Common myeloid progenitor, CD34-positive (primary cell): ENCODE results near the gene NNMT.

Source experiments
- CTCF ChIA-PET: fragments of 350-600 bp; sonication (Branson Sonifier 250); formaldehyde crosslinking; loops from one replicate; lab custom pipeline; 2021; ENCODE audit warnings: antibody characterized with exemption; lab: Charles Lee
- POLR2A ChIA-PET: fragments of 350-600 bp; sonication (Branson Sonifier 250); formaldehyde crosslinking; loops from one replicate; lab custom pipeline; 2021; ENCODE audit warnings: antibody characterized with exemption; lab: Charles Lee
- DNase-seq, 3 donors: peaks; one replicate each; pipeline versions ENCODE4 v3.0.0 to v3.0.0-alpha.2; 2013
- H3K27ac ChIP-seq, 2 experiments: 1 replicate in 1 of 2; 2 replicates in 1 of 2; pipeline ENCODE4 v1.7.0; 2013; ENCODE audit warnings: inconsistent platforms in 2 of 2, low read length in 2 of 2, mild to moderate bottlenecking in 2 of 2, low read depth in 1 of 2, moderate library complexity in 1 of 2; ENCODE audit not compliant: severe bottlenecking in 2 of 2, insufficient read depth in 1 of 2, poor library complexity in 1 of 2
- H3K27me3 ChIP-seq, 5 experiments: replicated peaks in 2 of 5; 1 replicate in 3 of 5; 2 replicates in 2 of 5; pipeline versions ENCODE4 v1.6.1 to v1.7.0; 2013; ENCODE audit warnings: low read length in 4 of 5, mild to moderate bottlenecking in 2 of 5, moderate library complexity in 2 of 5, inconsistent platforms in 1 of 5; ENCODE audit not compliant: insufficient read depth in 5 of 5, control insufficient read depth in 4 of 5
- H3K36me3 ChIP-seq, 4 experiments: 1 replicate in 2 of 4; 2 replicates in 2 of 4; pipeline versions ENCODE4 v1.6.1 to v1.7.0; 2013; ENCODE audit warnings: low read length in 3 of 4, control low read depth in 1 of 4, mild to moderate bottlenecking in 1 of 4; ENCODE audit not compliant: control insufficient read depth in 4 of 4, insufficient read depth in 4 of 4
- H3K4me1 ChIP-seq, 4 experiments: 1 replicate in 3 of 4; 2 replicates in 1 of 4; pipeline versions ENCODE4 v1.6.1 to v1.7.1; 2013; ENCODE audit warnings: low read length in 3 of 4, mild to moderate bottlenecking in 3 of 4, control low read depth in 1 of 4, inconsistent platforms in 1 of 4, moderate library complexity in 1 of 4; ENCODE audit not compliant: control insufficient read depth in 4 of 4, insufficient read depth in 4 of 4; ENCODE audit errors: control extremely low read depth in 1 of 4
- H3K4me3 ChIP-seq, 7 experiments: 1 replicate in 4 of 7; 2 replicates in 3 of 7; pipeline versions ENCODE4 v1.5.1 to v1.7.0; 2013; ENCODE audit warnings: mild to moderate bottlenecking in 7 of 7, low read length in 6 of 7, moderate library complexity in 6 of 7, inconsistent platforms in 2 of 7, low read depth in 2 of 7, control low read depth in 1 of 7; ENCODE audit not compliant: insufficient read depth in 4 of 7, control insufficient read depth in 1 of 7; ENCODE audit errors: extremely low read depth in 1 of 7
- H3K9me3 ChIP-seq, 5 experiments: 1 replicate in 4 of 5; 2 replicates in 1 of 5; pipeline versions ENCODE4 v1.6.1 to v1.7.1; 2013; ENCODE audit warnings: low read length in 4 of 5, mild to moderate bottlenecking in 2 of 5, inconsistent platforms in 1 of 5, low read depth in 1 of 5, moderate library complexity in 1 of 5; ENCODE audit not compliant: control insufficient read depth in 4 of 5, insufficient read depth in 2 of 5; ENCODE audit errors: control extremely low read depth in 1 of 5
- WGBS: methylation state at CpG from one replicate; pipeline ENCODE4 v1.1.5; 2013; ENCODE audit not compliant: insufficient coverage; 5-methylcytosine and 5-hydroxymethylcytosine counted together

NNMT gene

DNA sequence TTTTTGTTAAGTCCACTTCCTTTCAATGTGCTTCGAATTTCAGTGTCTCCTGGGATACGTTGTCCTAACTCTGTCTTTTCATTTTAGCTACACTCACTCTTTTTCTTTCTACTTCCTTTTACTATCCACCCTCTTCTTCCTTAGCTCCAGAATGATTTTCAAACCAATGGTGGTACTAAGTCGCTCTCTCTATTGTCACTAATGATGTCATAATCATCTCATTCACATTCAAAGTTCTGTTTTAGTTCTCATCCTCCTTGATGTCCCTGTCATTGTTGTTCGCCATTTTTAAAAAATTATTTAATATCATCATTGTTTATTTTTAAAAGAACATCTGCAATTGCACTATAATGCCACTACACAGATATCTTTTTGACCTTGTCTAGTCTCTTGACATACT, 47.3 kb downstream of the NNMT start:
- POLR2A ChIA-PET = no interaction called here
- CTCF ChIA-PET = no interaction called here
- no peak overlapping the region for H3K27ac ChIP-seq
- no peaks in the 10 kb centered on the region for H3K36me3 ChIP-seq
- H3K27me3 ChIP-seq = peaks cover 0 to 2% (median 0%) of the 10 kb centered on the region in 5 experiments
- no peaks in the 10 kb centered on the region for H3K9me3 ChIP-seq
- 94% methylated on average over 3 of the region's 4 CpGs for WGBS
- DNase-seq = no peak
- H3K4me3 ChIP-seq = no peak overlapping the region
- H3K4me1 ChIP-seq = peaks cover 0 to 11% (median 7%) of the 10 kb centered on the region in 4 experiments

DNA sequence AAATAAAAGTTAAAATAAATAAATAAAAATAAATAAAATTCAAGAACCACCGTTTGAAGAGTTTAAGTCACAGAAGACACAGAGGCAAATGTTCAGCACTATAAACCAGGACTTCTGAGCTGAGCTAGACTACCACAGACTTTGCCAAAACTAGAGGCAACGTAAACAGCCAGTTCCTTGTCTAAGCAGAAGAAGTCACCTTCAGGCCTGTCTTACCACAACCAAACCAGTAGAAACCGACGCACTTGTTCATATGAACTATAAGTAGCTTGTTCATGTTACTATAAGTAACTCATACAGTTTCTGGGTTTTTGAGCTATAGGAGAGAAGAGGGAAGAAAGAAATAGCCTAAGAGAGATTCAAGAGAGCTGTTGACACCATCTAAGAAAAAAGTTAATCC, 48.3 kb downstream of the NNMT start:
- Histone ChIP-seq H3K9me3 (no peaks in the 10 kb centered on the region), H3K4me3 (no peak overlapping the region), H3K4me1 (peaks cover 0 to 11% (median 7%) of the 10 kb centered on the region in 4 experiments), H3K36me3 (no peaks in the 10 kb centered on the region), H3K27ac (no peak overlapping the region), H3K27me3 (peaks cover 0 to 2% (median 0%) of the 10 kb centered on the region in 5 experiments)
- no peak for DNase-seq
- ChIA-PET POLR2A (no interaction called here), CTCF (no interaction called here)
- no CpG with 5 or more reads among the region's 4 CpGs for WGBS

DNA sequence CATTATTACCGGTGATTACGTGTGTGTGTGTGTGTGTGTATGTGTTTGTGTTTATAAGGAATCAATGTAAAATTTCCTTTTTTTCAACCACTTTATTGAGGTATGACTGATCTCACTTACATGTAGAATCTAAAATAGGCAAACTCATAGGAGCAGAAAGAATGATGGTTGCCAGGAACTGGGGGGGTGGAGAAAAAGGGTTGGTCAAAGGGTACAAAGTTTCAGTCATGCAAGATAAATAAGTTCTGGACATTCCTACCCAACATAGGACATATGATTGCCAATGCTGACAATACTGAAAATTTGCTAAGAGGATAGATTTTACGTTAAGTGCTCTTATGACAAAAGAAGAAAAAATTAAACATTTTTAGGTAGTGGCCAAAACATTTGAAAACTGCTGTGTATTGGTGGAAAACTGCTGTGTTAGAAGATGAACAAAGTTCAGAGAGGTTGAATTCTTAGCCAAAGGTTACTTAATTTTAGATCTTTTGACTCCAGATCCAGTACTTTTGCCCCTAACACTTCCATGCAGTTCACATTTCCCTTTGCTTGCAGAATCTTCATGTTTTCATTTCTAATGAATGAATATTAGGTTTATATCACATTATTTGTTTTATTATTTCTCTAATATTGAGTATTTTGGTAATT, 49.5 kb downstream of the NNMT start:
- Histone ChIP-seq H3K4me3 (no peak overlapping the region), H3K36me3 (no peaks in the 10 kb centered on the region), H3K9me3 (no peaks in the 10 kb centered on the region), H3K4me1 (peaks cover 0 to 7% (median 3%) of the 10 kb centered on the region in 4 experiments), H3K27ac (no peak overlapping the region), H3K27me3 (no peaks in the 10 kb centered on the region)
- no peak for DNase-seq
- 100% methylated on average over 2 of the region's 3 CpGs for WGBS
- ChIA-PET CTCF (interaction anchor here (1.1 kb wide), 1 partner anchor 59 kb away, joined by 3 read pairs; no protein-coding TSS in a partner anchor), POLR2A (no interaction called here)

DNA sequence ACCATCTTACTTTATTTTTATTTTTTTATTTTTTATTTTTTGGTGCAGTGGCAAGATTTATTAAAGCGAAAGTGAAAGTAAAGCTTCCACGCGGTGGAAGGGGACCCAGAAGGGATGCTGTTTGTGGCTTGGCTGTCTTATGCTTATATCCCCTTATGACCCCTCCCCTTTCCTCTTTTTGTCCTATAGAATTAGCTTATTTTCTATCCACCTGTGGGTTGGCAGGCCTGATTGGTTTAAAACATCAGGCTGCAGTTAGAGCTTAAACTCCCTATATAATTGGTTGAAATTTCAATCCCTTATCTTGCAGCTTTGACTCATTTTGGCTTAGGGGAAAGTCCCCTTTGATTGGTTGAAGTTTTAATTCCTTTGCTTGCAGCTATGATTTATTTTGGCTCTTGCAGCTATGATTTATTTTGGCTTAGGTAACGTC, 50.5 kb downstream of the NNMT start:
- peak; percentile 45 to 86 (median 85) for DNase-seq
- Histone ChIP-seq H3K27me3 (peaks cover 0 to 1% (median 0%) of the 10 kb centered on the region in 5 experiments), H3K4me3 (peak overlapping the region in 3 of 7 experiments; percentile 19 to 55 (median 50)), H3K27ac (no peak overlapping the region), H3K9me3 (no peaks in the 10 kb centered on the region), H3K4me1 (no peaks in the 10 kb centered on the region), H3K36me3 (no peaks in the 10 kb centered on the region)
- ChIA-PET POLR2A (no interaction called here), CTCF (interaction anchor here (0.8 to 1.1 kb wide), 2 partner anchors 8 to 58 kb away, joined by 3 read pairs; no protein-coding TSS in a partner anchor)
- 80% methylated on average over 1 of the region's 4 CpGs for WGBS

DNA sequence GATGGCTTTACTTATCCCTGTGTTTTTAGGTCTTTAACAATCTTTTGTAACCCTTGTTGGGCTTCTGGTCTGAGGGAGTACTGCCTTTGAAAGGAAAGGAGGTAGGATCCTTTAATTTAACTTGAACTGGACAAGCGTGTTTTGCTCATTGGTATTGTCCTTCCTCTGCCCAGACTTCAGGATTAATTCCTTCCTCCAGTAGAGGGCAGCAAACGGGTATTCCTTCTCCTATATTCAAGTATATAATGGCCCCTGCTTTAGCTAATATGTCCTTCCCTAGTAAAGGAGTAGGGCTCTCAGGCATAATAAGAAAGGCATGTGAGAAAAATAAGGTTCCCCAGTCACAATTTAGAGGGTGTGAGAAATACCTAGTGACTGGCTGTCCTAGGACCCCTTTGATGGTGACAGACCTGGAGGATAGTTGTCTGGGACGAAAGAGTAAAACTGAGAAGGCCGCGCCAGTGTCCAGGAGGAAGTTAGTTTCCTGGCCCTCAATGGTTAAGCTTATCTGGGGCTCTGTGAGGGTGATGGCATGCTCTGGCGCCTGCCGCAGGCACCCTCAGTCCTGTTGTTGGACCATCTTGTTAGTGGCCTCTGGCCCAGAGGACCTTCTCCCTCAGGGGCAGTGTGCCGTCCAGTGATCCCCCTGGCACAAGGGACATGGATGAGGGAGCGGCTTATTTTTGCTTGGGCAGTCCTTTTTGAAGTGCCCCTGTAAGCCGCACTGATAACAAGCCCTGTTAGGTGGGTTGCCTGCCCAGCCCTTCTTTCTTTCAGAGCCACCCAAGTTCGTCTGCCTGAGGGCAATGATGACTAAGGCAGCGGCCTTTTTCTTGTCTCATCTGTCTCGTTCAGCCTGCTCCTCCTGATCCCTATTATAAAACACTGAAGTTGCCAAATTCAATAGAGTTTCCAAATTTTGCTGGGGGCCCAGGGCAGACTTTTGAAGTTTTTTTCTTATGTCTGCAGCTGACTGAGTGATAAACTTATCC, 52.3 kb downstream of the NNMT start:
- CTCF ChIA-PET = interaction anchor here (0.8 to 1.6 kb wide), 7 partner anchors 11 to 1826 kb away, joined by 3 to 4 read pairs (median 3); no protein-coding TSS in a partner anchor
- H3K4me3 ChIP-seq = no peak overlapping the region
- H3K4me1 ChIP-seq = no peaks in the 10 kb centered on the region
- 97% methylated on average over 9 of the region's 13 CpGs for WGBS
- H3K9me3 ChIP-seq = no peaks in the 10 kb centered on the region
- peaks cover 0 to 1% (median 0%) of the 10 kb centered on the region in 5 experiments for H3K27me3 ChIP-seq
- POLR2A ChIA-PET = no interaction called here
- no peak overlapping the region for H3K27ac ChIP-seq
- no peaks in the 10 kb centered on the region for H3K36me3 ChIP-seq
- DNase-seq = peak; percentile 65 to 77 (median 69)

DNA sequence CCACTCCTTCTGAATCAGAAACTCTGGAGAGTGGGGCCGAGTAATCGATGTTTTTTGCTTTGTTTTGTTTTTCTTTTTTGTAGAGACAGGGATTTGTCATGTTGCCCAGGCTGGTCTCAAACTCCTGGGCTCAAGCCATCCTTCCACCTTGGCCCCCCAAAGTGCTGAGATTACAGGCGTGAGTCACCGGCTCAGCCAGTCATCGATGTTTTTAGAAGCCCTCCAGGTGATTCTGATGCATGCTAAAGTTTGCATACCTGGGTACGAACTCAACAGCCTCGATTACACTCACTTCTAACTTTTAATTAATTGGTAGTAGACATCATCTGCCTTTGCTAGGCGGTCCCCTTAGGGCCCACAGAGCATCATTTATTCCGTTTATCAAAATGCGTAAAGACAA, 53.8 kb downstream of the NNMT start:
- peaks cover 0 to 1% (median 0%) of the 10 kb centered on the region in 5 experiments for H3K27me3 ChIP-seq
- H3K27ac ChIP-seq = no peak overlapping the region
- H3K4me3 ChIP-seq = no peak overlapping the region
- DNase-seq = no peak
- ChIA-PET POLR2A (no interaction called here), CTCF (interaction anchor here (1.1 to 1.6 kb wide), 3 partner anchors 9 to 49 kb away, joined by 3 to 4 read pairs (median 3); no protein-coding TSS in a partner anchor)
- 94% methylated on average over 7 of the region's 10 CpGs for WGBS
- H3K4me1 ChIP-seq = no peaks in the 10 kb centered on the region
- H3K36me3 ChIP-seq = no peaks in the 10 kb centered on the region
- H3K9me3 ChIP-seq = no peaks in the 10 kb centered on the region
